ENCODE data around the gene BNC1. TPM values are rescaled to one million over a fixed set of nuclear protein-coding genes. Genes with fewer than 3 reads are reported as not detected.
"Not testable (repeated sequence)": the region's sequence is repeated elsewhere in the genome, so short reads cannot be mapped to it uniquely, and the experiment has no call there.

BNC1 gene
- total RNA-seq, 1 experiment from 2014 or later: 18.1 TPM

GRCh38 chr15:83299462-83299861 is 15.0 kb upstream of the BNC1 start:
- peak; percentile 35 for DNase-seq (ENCODE audit: low read depth)

GRCh38 chr15:83295417-83295816 is 11.0 kb upstream of the BNC1 start:
- no peak for DNase-seq (ENCODE audit: low read depth)

GRCh38 chr15:83293201-83293600 is 8.7 kb upstream of the BNC1 start:
- DNase-seq (ENCODE audit: low read depth): no peak

GRCh38 chr15:83292317-83292716 is 7.9 kb upstream of the BNC1 start:
- DNase-seq (ENCODE audit: low read depth): peak; percentile 62

- no peak for DNase-seq (ENCODE audit: low read depth)
These were observed 5.8 kb upstream of the BNC1 start for GRCh38 chr15:83290236-83290635.

- DNase-seq (ENCODE audit: low read depth): peak; percentile 48
These were observed 4.7 kb upstream of the BNC1 start for GRCh38 chr15:83289160-83289559.

- DNase-seq (ENCODE audit: low read depth): peak; percentile 21
These were observed 3.9 kb upstream of the BNC1 start for GRCh38 chr15:83288381-83288801.

- DNase-seq (ENCODE audit: low read depth): peak; percentile 97
These were observed 3.1 kb upstream of the BNC1 start for GRCh38 chr15:83287541-83288027.

GRCh38 chr15:83285979-83286553 is 1.6 kb upstream of the BNC1 start:
- peak; percentile 90 for DNase-seq (ENCODE audit: low read depth)

- DNase-seq (ENCODE audit: low read depth): no peak
These were observed 967 bp upstream of the BNC1 start for GRCh38 chr15:83285284-83285978.

GRCh38 chr15:83283813-83284558 is 478 bp downstream of the BNC1 start:
- no peak for DNase-seq (ENCODE audit: low read depth)

GRCh38 chr15:83283138-83283812 is 1.2 kb downstream of the BNC1 start:
- peak; percentile 14 for DNase-seq (ENCODE audit: low read depth)

- peak; percentile 35 for DNase-seq (ENCODE audit: low read depth)
These were observed 1.7 kb downstream of the BNC1 start for GRCh38 chr15:83282776-83283137.

GRCh38 chr15:83282141-83282540 is 2.3 kb downstream of the BNC1 start:
- DNase-seq (ENCODE audit: low read depth): no peak

GRCh38 chr15:83278191-83278590 is 6.3 kb downstream of the BNC1 start:
- peak; percentile 50 for DNase-seq (ENCODE audit: low read depth)

- no peak for DNase-seq (ENCODE audit: low read depth)
These were observed 7.8 kb downstream of the BNC1 start for GRCh38 chr15:83276661-83277060.

GRCh38 chr15:83275412-83275811 is 9.1 kb downstream of the BNC1 start:
- DNase-seq (ENCODE audit: low read depth): peak; percentile 69

- no peak for DNase-seq (ENCODE audit: low read depth)
These were observed 14.3 kb downstream of the BNC1 start for GRCh38 chr15:83270176-83270575.

GRCh38 chr15:83268147-83268546 is 16.3 kb downstream of the BNC1 start:
- DNase-seq (ENCODE audit: low read depth): no peak

GRCh38 chr15:83262594-83263315 is 21.7 kb downstream of the BNC1 start:
- DNase-seq (ENCODE audit: low read depth): no peak

- not testable (repeated sequence) for DNase-seq (ENCODE audit: low read depth)
These were observed 22.3 kb downstream of the BNC1 start for GRCh38 chr15:83262181-83262580.
